DOHH2 (cell line): ENCODE data around the gene MUC12.

Experiments used
- CTCF ChIP-seq: fragments of 200-600 bp; sonication (generic); IDR thresholded peaks from one replicate; pipeline ENCODE4 v1.5.1; 2014; ENCODE audit warnings: antibody characterized with exemption, mild to moderate bottlenecking, low read depth, low read length; ENCODE audit not compliant: poor library complexity, severe bottlenecking
- EZH2phosphoT487 ChIP-seq: fragments of 200-600 bp; sonication (generic); IDR thresholded peaks from 2 replicates; pipeline ENCODE4 v1.6.1; 2017; ENCODE audit warnings: borderline replicate concordance, mild to moderate bottlenecking, antibody characterized with exemption, low read length, moderate library complexity, mixed read lengths

- TF ChIP-seq CTCF, result no peak
- no peak for TF ChIP-seq EZH2phosphoT487
Observed at GRCh38 chr7:101060992-101061391, 91.6 kb downstream of the MUC12 start.
